AG10803 (cell line): ENCODE data around the gene EIF3A.
A peak's percentile ranks its signal among the peaks of the same experiment; 100 is the strongest.

Experiments
- DNase-seq: peaks from one replicate; pipeline ENCODE4 v3.0.0; 2010; ENCODE audit warnings: low read depth
- H3K4me3 ChIP-seq: 2 replicates; pipeline ENCODE4 v1.5.1; 2011; ENCODE audit warnings: mild to moderate bottlenecking, low read length, control low read depth
- CTCF ChIP-seq: conservative IDR thresholded peaks from 2 replicates; pipeline ENCODE4 v1.5.1; 2011; ENCODE audit warnings: mild to moderate bottlenecking, low read length, control low read depth, inconsistent platforms

The EIF3A gene

GRCh38 chr10:119045561-119045960, 35.1 kb downstream of the EIF3A start:
- DNase-seq, result no peak
- H3K4me3 ChIP-seq, result no peak overlapping the region
- no peak for TF ChIP-seq CTCF

GRCh38 chr10:119042169-119042568, 38.4 kb downstream of the EIF3A start:
- TF ChIP-seq CTCF, result no peak
- DNase-seq, result no peak

GRCh38 chr10:119041326-119041725, 39.3 kb downstream of the EIF3A start:
- no peak for DNase-seq
- no peak overlapping the region for H3K4me3 ChIP-seq
- TF ChIP-seq CTCF, result no peak

More at GRCh38 chr10:119042169-119042568, 38.4 kb downstream of the EIF3A start:
- no peak overlapping the region for H3K4me3 ChIP-seq

GRCh38 chr10:119039161-119039560, 41.5 kb downstream of the EIF3A start:
- no peak for TF ChIP-seq CTCF
- H3K4me3 ChIP-seq, result no peak overlapping the region

GRCh38 chr10:119031496-119032059, 49.0 kb downstream of the EIF3A start:
- no peak overlapping the region for H3K4me3 ChIP-seq
- no peak for TF ChIP-seq CTCF
- no peak for DNase-seq

More at GRCh38 chr10:119039161-119039560, 41.5 kb downstream of the EIF3A start:
- DNase-seq, result no peak

- DNase-seq, result peak; percentile 34
- no peak for TF ChIP-seq CTCF
These were observed 50.0 kb downstream of the EIF3A start for GRCh38 chr10:119030421-119031250.

More at GRCh38 chr10:119030421-119031250, 50.0 kb downstream of the EIF3A start:
- H3K4me3 ChIP-seq, result peak overlapping the region; percentile 54
